GM15510 (cell line): ENCODE results near the gene KRT80.

Experiments used
- POLR2A ChIP-seq: IDR thresholded peaks from 3 replicates; pipeline ENCODE4 v1.6.1; 2011; ENCODE audit warnings: borderline replicate concordance; ENCODE audit not compliant: insufficient read length; ENCODE audit errors: extremely low read depth

Gene KRT80

GRCh38 chr12:52191841-52192791 lies at the start of gene KRT80:
KRT80 (minus strand) TSS chr12:52192014; CDS start chr12:52191902, 112 bp downstream.
- TF ChIP-seq POLR2A: no peak

- TF ChIP-seq POLR2A: no peak
Measured at GRCh38 chr12:52241205-52241842, 49.5 kb upstream of the KRT80 start.

GRCh38 chr12:52239767-52240166 lies 48.0 kb upstream of the KRT80 start:
- TF ChIP-seq POLR2A: no peak

- TF ChIP-seq POLR2A: no peak
Measured at GRCh38 chr12:52238916-52239646, 47.3 kb upstream of the KRT80 start.

- TF ChIP-seq POLR2A: no peak
Measured at GRCh38 chr12:52238207-52238840, 46.5 kb upstream of the KRT80 start.

GRCh38 chr12:52236386-52237050 lies 44.7 kb upstream of the KRT80 start:
- TF ChIP-seq POLR2A: no peak

GRCh38 chr12:52235822-52236361 lies 44.1 kb upstream of the KRT80 start:
- TF ChIP-seq POLR2A: no peak

- TF ChIP-seq POLR2A: no peak
Measured at GRCh38 chr12:52235001-52235764, 43.4 kb upstream of the KRT80 start.

- TF ChIP-seq POLR2A: no peak
Measured at GRCh38 chr12:52234223-52234810, 42.5 kb upstream of the KRT80 start.

GRCh38 chr12:52233462-52234207 lies 41.8 kb upstream of the KRT80 start:
- no peak for TF ChIP-seq POLR2A

GRCh38 chr12:52232674-52233461 lies 41.1 kb upstream of the KRT80 start, which contains the start of gene KRT7:
KRT7 (plus strand) TSS chr12:52233243; CDS start chr12:52233297, 54 bp downstream.
- TF ChIP-seq POLR2A: no peak

GRCh38 chr12:52232203-52232673 lies 40.4 kb upstream of the KRT80 start:
- TF ChIP-seq POLR2A: no peak
